Activated CD8-positive, alpha-beta T cell treated with anti-CD3 and anti-CD28 coated beads for 36 hours (primary cell): ENCODE results near the gene MYO3B. TPM values are rescaled to one million over a fixed set of nuclear protein-coding genes. Genes with fewer than 3 reads are reported as not detected.

Experiments
- ATAC-seq: fragments of 200-7000 bp; cut with Tn5 transposase; one replicate; pipeline ENCODE4 v1.10.0; 2021; ENCODE audit warnings: mild to moderate bottlenecking, moderate library complexity
- CTCF ChIA-PET: fragments of 350-600 bp; sonication (Branson Sonifier 250); formaldehyde crosslinking; loops from one replicate; lab custom pipeline; 2021; ENCODE audit warnings: antibody characterized with exemption; lab: Charles Lee
- POLR2A ChIA-PET: fragments of 350-600 bp; sonication (Branson Sonifier 250); formaldehyde crosslinking; loops from one replicate; lab custom pipeline; 2021; ENCODE audit warnings: antibody characterized with exemption; lab: Charles Lee
- DNase-seq: peaks from one replicate; pipeline ENCODE4 v3.0.0-alpha.2; 2020
- H3K27ac Mint-ChIP-seq: one replicate; pipeline ENCODE4 v1.8.0; 2021; ENCODE audit warnings: mild to moderate bottlenecking, mixed read lengths
- H3K27me3 Mint-ChIP-seq: one replicate; pipeline ENCODE4 v1.8.0; 2021; ENCODE audit warnings: mixed read lengths
- H3K36me3 Mint-ChIP-seq: one replicate; pipeline ENCODE4 v1.8.0; 2021; ENCODE audit warnings: low read depth, mixed read lengths
- H3K4me1 Mint-ChIP-seq: one replicate; pipeline ENCODE4 v1.8.0; 2021; ENCODE audit warnings: low read depth, mixed read lengths
- H3K4me3 Mint-ChIP-seq: one replicate; pipeline ENCODE4 v1.8.0; 2021; ENCODE audit warnings: mild to moderate bottlenecking, moderate library complexity, mixed read lengths
- H3K9me3 Mint-ChIP-seq: one replicate; pipeline ENCODE4 v1.8.0; 2021; ENCODE audit warnings: mixed read lengths
- intact Hi-C: fragments of 100-400 bp; cut with micrococcal nuclease; formaldehyde crosslinking; loops from one replicate; pipeline ENCODE4 v1.10.0; 2022
- total RNA-seq, 2 experiments: library from RNA; stranded (reverse); gene quantifications; one replicate each; pipeline ENCODE4 v1.2.3, GENCODE V29; 2021
- TF ChIP-seq, protein P1 (sequence below): fragments of 200-600 bp; IDR thresholded peaks from one replicate; pipeline ENCODE4 v1.8.0; 2022; ENCODE audit warnings: antibody characterized with exemption, mild to moderate bottlenecking

The MYO3B gene
- total RNA-seq, 2 experiments from 2014 or later: 0.09 to 0.20 TPM

DNA sequence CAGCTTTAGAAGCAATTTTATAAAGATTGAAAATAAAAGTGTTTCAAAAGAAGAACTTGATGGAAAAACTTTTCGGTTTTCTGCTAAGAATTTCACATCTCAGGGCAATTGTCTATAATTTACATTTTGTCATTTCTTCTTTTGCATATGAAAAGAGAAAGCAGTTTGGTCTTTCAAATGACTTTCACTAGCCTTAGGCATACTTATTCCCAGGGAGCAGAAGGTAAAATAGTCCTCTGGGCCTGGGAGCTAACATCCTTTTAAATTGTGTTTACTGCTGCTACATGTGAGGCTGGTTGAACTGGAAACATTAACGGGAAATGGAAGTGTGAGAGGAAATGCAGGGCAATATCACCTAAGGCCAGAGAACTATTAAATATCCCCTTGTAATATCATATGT, 37.1 kb downstream of the MYO3B start:
- Mint-ChIP-seq H3K4me1 (no peaks in the 10 kb centered on the region), H3K9me3 (no peaks in the 10 kb centered on the region), H3K27me3 (peaks cover 1% of the 10 kb centered on the region), H3K4me3 (no peak overlapping the region), H3K27ac (no peak overlapping the region), H3K36me3 (no peaks in the 10 kb centered on the region)
- DNase-seq: no peak
- TF ChIP-seq, protein P1, sequence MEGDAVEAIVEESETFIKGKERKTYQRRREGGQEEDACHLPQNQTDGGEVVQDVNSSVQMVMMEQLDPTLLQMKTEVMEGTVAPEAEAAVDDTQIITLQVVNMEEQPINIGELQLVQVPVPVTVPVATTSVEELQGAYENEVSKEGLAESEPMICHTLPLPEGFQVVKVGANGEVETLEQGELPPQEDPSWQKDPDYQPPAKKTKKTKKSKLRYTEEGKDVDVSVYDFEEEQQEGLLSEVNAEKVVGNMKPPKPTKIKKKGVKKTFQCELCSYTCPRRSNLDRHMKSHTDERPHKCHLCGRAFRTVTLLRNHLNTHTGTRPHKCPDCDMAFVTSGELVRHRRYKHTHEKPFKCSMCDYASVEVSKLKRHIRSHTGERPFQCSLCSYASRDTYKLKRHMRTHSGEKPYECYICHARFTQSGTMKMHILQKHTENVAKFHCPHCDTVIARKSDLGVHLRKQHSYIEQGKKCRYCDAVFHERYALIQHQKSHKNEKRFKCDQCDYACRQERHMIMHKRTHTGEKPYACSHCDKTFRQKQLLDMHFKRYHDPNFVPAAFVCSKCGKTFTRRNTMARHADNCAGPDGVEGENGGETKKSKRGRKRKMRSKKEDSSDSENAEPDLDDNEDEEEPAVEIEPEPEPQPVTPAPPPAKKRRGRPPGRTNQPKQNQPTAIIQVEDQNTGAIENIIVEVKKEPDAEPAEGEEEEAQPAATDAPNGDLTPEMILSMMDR: no peak
- intact Hi-C loops: no loop called here
- POLR2A ChIA-PET: no interaction called here
- ATAC-seq: no peak
- CTCF ChIA-PET: no interaction called here

DNA sequence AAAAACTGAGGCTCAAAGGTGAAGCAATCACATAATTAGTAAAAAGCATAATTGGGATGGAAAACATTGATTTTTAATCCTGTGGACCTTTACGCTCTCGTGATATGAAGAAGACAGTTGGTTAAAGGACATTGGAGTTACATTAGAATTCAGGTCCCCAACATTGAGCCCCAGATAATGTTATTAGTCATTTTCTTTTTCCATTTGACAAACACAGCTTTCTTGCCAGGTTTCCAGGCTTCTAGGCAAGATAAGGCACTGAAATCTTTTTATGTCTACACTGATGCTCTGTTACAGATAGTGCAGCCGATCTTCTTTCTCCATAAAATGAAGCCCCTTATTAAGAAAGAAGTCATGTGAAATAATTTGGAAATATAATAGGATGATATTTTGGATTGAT, 38.5 kb downstream of the MYO3B start:
- ChIA-PET POLR2A (no interaction called here), CTCF (no interaction called here)
- TF ChIP-seq, protein P1: no peak
- DNase-seq (no peak), ATAC-seq (no peak)
- Mint-ChIP-seq H3K4me1 (no peaks in the 10 kb centered on the region), H3K4me3 (no peak overlapping the region), H3K9me3 (no peaks in the 10 kb centered on the region), H3K27ac (no peak overlapping the region), H3K27me3 (peaks cover 1% of the 10 kb centered on the region), H3K36me3 (no peaks in the 10 kb centered on the region)
- intact Hi-C loops: no loop called here

DNA sequence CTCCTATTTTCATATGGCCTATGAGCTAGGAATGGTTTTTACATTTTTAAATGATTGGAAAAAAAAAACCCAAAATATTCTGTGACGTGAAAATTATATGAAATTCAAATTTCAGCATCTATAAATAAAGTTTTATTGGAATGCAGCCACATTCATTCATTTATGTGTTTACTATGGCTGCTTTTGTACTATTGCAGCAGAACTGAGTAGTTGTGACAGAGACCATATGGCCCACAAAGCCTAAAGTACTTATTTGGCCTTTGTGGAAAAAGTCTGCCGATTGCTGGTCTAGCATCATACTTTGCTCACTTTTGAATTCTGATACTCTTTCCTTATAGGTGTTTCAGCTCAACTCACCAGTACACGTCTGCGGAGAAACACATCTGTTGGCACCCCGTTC, 39.0 kb downstream of the MYO3B start:
- H3K36me3 Mint-ChIP-seq: no peaks in the 10 kb centered on the region
- POLR2A ChIA-PET: no interaction called here
- H3K27me3 Mint-ChIP-seq: peaks cover 1% of the 10 kb centered on the region
- no peak overlapping the region for H3K4me3 Mint-ChIP-seq
- TF ChIP-seq, protein P1: no peak
- H3K4me1 Mint-ChIP-seq: no peaks in the 10 kb centered on the region
- no peaks in the 10 kb centered on the region for H3K9me3 Mint-ChIP-seq
- CTCF ChIA-PET: no interaction called here
- ATAC-seq (no peak), DNase-seq (no peak)
- no peak overlapping the region for H3K27ac Mint-ChIP-seq
- intact Hi-C loops: no loop called here

DNA sequence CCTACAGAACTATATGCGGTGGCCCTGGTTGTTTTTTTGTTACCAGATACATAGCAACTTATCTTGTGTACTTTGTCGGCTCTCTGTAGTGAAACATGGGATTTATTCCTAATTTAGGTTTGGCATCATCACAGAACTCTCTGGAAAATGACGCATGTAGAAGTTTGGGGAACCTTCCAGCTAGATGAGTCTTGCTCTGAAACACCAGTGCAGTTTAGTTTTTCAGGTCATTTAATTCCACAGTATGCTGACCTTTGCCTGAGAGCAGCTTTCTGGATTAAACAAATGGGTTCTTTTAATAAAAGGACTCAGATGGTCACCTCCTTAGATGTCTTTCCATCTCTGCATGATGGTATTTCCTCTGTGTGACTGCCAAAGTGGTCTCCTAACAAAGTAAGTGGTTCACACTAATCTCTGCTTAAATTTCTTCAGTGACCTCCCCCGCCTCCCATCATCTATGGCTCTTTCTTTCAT, 39.9 kb downstream of the MYO3B start:
- Mint-ChIP-seq H3K4me3 (no peak overlapping the region), H3K27ac (no peak overlapping the region), H3K4me1 (no peaks in the 10 kb centered on the region), H3K36me3 (no peaks in the 10 kb centered on the region), H3K27me3 (no peaks in the 10 kb centered on the region), H3K9me3 (no peaks in the 10 kb centered on the region)
- DNase-seq: no peak
- no peak for ATAC-seq
- CTCF ChIA-PET: no interaction called here
- POLR2A ChIA-PET: no interaction called here
- TF ChIP-seq, protein P1: no peak
- intact Hi-C loops: no loop called here

DNA sequence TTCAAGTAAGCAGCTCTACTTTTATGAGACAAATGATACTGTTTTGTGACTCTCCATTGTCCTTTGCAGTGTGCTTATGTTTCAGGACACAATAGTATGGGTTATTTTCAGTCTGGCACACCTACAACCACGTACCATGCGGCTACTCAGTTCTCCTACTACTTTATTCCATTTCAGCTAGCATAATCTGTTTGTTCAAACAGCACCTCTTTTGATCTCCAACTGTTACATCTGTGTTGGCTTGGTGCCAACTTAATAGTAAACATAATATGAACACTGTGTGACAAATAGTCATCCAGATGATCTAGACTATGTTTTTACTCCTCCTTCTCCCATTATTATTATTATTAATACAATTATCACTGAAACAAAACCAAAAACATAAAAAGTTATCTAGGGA, 40.5 kb downstream of the MYO3B start:
- CTCF ChIA-PET: no interaction called here
- no peaks in the 10 kb centered on the region for H3K27me3 Mint-ChIP-seq
- no peak overlapping the region for H3K4me3 Mint-ChIP-seq
- H3K4me1 Mint-ChIP-seq: no peaks in the 10 kb centered on the region
- H3K27ac Mint-ChIP-seq: no peak overlapping the region
- no peaks in the 10 kb centered on the region for H3K36me3 Mint-ChIP-seq
- TF ChIP-seq, protein P1: no peak
- ATAC-seq: no peak
- intact Hi-C loops: no loop called here
- no peak for DNase-seq
- POLR2A ChIA-PET: no interaction called here
- no peaks in the 10 kb centered on the region for H3K9me3 Mint-ChIP-seq
